LNCaP clone FGC (cell line): Measurements from ENCODE around the gene GLIPR2.

Experiments used
- DNase-seq: peaks from one replicate; pipeline ENCODE4 v3.0.0-alpha.2; 2011; ENCODE audit warnings: low read depth
- H3K4me3 ChIP-seq: 2 replicates; pipeline ENCODE4 v1.5.1; 2011; ENCODE audit warnings: mild to moderate bottlenecking, low read depth, low read length, control low read depth
- TF ChIP-seq, protein P1 (sequence below): IDR thresholded peaks from 2 replicates; pipeline ENCODE4 v1.5.1; 2012; ENCODE audit warnings: mild to moderate bottlenecking; ENCODE audit not compliant: control insufficient read depth, insufficient read depth; ENCODE audit errors: extremely low read depth

GLIPR2 gene

DNA sequence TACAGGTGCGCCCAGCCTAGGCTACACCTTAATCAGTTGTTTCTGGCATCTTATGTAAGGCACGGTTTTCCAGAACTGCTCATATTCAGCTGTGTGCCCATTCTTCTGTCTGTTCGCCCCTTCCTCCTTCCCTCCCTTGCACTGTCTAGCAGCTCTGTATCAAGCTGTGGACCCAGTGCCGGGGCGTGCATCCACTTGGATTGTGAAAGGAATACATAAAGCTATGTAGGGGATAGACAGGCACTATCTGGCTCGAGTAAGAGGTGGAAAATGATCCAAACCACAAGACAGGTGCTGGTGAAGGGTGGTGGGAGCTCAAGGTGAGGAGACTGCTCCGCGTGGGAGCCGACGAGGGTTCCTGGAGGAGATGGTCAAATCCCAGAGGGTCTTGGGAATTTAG is 2.0 kb downstream of the GLIPR2 start:
- H3K4me3 ChIP-seq = no peak overlapping the region
- DNase-seq = no peak
- TF ChIP-seq, protein P1, sequence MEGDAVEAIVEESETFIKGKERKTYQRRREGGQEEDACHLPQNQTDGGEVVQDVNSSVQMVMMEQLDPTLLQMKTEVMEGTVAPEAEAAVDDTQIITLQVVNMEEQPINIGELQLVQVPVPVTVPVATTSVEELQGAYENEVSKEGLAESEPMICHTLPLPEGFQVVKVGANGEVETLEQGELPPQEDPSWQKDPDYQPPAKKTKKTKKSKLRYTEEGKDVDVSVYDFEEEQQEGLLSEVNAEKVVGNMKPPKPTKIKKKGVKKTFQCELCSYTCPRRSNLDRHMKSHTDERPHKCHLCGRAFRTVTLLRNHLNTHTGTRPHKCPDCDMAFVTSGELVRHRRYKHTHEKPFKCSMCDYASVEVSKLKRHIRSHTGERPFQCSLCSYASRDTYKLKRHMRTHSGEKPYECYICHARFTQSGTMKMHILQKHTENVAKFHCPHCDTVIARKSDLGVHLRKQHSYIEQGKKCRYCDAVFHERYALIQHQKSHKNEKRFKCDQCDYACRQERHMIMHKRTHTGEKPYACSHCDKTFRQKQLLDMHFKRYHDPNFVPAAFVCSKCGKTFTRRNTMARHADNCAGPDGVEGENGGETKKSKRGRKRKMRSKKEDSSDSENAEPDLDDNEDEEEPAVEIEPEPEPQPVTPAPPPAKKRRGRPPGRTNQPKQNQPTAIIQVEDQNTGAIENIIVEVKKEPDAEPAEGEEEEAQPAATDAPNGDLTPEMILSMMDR = no peak

DNA sequence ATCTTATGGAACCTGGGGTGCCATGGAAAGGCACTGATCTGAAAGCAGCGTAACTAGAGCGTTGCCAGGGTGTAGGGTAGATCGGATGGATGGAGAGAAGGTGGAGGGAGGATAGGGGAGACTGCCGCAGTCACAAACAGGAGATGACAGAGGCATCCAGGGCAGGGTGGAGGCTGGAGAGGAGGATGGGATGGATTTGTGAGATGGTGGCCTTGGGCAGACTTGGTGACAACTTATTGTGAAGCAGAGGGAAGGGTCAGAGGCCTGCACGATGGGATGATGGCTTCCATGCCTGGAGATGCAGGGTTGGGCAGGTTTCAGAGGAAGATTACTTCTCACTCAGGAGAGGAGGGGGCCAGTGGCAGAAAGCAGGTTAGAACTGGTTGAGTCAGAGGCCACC is 2.4 kb downstream of the GLIPR2 start:
- DNase-seq = no peak
- TF ChIP-seq, protein P1 = no peak
- no peak overlapping the region for H3K4me3 ChIP-seq

DNA sequence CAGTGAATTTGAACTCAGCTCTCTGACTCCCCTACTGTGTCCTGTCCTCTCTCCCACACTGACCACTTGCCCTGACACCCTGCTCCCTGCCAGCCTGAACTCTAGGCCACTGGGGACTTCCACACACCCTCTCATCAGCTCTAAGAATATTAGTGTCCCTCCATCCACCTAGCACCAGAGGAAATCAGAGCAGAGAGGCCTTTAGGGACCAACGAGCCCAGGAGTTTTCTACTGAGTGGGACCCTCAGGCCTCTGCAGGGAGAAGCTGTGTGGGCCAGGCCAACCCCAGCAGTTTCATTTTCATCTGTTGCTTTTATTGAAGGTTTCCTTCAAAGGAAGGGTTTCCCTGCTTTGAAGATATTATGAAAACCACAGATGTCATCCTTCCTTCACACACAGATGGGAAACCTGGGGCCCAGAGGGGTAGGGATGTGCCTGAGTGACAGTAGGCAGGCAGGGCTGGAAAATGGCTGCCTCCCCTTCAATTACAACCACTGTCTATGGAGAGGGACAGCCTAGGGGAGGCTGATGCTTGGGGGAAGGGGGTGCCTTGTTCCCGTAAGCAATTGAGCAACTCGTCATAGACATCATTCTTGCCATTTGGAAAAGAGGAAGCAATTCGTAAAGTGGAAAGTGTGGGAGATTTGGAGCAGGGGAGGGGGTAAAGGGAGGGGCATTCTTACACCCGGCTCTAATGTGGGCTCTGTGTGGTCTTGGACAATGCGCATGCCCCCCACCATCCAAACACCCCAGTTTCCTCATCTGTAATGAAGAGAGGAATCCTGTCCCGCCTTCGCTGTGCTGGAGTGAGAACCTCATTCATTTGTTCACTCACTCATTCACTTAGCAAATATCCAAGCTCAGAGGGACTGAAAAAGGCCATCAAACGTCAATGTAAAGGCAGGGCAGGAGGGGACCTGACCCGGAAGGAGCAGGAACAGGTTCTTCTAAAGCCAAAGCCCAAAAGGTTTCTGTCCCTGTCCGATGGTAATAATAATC is 3.9 kb downstream of the GLIPR2 start:
- TF ChIP-seq, protein P1 = no peak
- H3K4me3 ChIP-seq = no peak overlapping the region
- DNase-seq = no peak

DNA sequence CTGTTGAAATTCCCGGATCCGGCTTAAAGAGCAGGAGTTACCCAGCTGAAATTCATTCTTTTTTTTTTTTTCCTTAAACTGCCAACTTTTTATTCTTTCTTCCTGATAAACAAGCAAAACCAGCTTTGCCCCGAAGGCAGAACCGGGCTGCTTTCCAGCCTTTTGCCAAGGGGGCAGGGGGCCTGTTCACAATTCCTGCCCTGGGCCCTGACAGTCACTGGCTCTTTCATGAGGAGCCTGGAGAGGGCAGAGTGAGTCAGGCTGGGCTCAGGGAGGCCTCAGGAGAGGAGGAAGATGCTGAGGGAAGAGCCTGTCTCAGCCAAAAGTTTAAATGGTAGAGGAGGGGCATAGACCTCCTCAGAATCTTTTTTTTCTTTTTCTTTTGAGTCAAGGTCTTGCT is 4.8 kb downstream of the GLIPR2 start:
- TF ChIP-seq, protein P1 = peak; percentile 42
- DNase-seq = peak; percentile 35
- H3K4me3 ChIP-seq = no peak overlapping the region

DNA sequence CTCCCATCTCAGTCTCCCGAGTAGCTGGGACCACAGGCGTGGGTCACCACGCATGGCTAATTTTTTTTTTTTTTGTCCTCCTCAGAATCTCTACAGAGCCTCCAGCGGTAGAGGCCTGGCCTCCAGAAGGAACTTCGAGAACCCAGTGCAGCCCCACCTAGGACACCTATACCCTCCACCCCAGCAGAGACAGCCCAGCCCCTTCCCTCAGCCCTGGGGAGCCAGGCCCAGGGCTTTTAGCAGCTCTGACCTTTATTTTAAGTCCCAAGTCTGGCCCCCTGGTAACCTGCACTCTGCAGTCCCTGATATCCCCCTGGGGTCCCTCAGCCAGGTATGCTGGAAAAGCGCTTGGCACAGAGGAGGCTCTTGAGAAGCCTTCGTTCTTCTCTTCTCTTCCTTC is 5.2 kb downstream of the GLIPR2 start:
- no peak overlapping the region for H3K4me3 ChIP-seq
- no peak for DNase-seq
- TF ChIP-seq, protein P1 = no peak

DNA sequence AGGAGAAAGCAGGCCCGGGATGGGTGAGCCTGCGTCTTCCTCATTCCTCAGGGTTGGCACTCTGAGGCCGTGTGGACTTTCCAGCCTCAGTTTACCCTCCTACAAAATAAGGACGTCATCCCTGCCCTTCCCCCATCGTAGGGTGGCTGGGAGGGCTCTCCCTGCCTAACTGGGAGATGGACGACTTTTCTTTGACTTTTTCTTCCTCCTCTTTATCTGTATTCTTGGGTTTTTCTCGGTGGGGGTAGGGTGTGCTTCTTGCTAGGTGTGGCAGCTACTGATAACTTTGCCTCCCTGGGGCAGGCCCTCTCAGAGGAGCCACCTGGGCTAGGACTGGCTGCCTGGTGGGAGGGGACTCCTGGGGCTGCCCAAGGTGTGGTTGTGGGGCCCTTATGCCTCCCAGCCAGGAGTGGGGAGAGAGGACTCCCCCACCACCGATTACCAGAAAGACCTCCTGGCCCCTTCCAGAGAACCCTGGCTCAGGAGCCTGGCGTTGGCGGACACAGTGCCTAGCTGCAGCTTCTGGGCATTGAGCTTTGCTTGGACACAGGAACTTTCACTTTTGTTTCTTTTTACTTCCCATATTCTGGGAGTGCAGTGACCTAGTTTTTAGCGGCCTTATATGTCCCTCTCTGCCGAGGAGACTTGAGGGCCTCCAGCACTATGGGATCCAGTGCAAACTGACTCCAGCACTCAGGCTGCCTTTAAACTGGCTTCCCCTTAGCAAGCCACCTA is 6.1 kb downstream of the GLIPR2 start:
- H3K4me3 ChIP-seq = no peak overlapping the region
- TF ChIP-seq, protein P1 = no peak
- DNase-seq = no peak

DNA sequence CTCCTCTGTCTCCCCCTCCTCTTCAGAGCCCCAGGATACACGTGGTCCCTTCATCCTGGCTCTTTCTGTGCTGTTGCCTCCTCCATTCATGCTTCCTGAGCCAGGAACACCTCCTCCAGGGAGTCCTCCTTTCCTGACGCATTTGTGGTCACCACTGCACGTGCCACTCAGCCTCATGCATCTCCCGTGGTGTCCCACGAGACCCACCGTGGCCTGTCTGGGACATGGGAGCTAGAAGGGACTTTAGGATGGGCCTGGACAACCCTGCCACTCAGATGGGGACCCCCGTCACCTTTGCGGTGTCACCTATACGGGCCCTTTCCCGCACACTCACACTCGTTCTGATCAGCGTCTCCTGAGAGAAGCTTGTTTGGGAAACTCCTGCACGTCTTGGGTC is 6.7 kb downstream of the GLIPR2 start:
- TF ChIP-seq, protein P1 = no peak
- H3K4me3 ChIP-seq = no peak overlapping the region
- DNase-seq = no peak
